HL-60 (cell line): ENCODE measurements around the gene NME5.

Source experiments
- GABPA ChIP-seq: IDR thresholded peaks from 2 replicates; pipeline ENCODE4 v1.6.1; 2012; ENCODE audit warnings: low read depth
- POLR2AphosphoS5 ChIP-seq: IDR thresholded peaks from 2 replicates; pipeline ENCODE4 v1.6.1; 2012; ENCODE audit warnings: low read depth
- SPI1 ChIP-seq: IDR thresholded peaks from 2 replicates; pipeline ENCODE4 v1.6.1; 2012; ENCODE audit warnings: low read depth, mild to moderate bottlenecking, borderline replicate concordance
- TF ChIP-seq, protein P1 (sequence below): IDR thresholded peaks from 2 replicates; pipeline ENCODE4 v1.6.1; 2012; ENCODE audit warnings: low read depth; ENCODE audit not compliant: insufficient replicate concordance
- TF ChIP-seq, protein P2 (sequence below): IDR thresholded peaks from one replicate; pipeline ENCODE4 v1.5.1; 2011; ENCODE audit warnings: low read length, control low read depth, inconsistent platforms; ENCODE audit not compliant: insufficient read depth

DNA sequence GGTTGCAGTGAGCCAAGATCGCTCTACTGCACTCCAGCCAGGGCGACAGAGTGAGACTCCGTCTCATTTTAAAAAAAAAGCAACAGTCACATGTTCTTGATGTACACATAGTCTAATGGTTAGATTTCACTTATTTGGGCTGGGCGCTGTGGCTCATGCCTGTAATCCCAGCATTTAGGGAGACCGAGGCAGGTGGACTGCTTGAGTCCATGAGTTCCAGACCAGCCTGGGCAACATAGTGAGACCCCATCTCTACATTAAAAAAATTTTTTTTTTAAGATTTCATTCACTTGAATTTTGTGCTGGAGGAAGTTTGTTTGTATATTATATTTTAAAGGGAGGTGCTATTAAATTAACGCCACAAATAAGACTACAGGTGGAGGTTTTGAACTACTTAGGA, 33.5 kb downstream of the NME5 start:
- TF ChIP-seq, protein P1, sequence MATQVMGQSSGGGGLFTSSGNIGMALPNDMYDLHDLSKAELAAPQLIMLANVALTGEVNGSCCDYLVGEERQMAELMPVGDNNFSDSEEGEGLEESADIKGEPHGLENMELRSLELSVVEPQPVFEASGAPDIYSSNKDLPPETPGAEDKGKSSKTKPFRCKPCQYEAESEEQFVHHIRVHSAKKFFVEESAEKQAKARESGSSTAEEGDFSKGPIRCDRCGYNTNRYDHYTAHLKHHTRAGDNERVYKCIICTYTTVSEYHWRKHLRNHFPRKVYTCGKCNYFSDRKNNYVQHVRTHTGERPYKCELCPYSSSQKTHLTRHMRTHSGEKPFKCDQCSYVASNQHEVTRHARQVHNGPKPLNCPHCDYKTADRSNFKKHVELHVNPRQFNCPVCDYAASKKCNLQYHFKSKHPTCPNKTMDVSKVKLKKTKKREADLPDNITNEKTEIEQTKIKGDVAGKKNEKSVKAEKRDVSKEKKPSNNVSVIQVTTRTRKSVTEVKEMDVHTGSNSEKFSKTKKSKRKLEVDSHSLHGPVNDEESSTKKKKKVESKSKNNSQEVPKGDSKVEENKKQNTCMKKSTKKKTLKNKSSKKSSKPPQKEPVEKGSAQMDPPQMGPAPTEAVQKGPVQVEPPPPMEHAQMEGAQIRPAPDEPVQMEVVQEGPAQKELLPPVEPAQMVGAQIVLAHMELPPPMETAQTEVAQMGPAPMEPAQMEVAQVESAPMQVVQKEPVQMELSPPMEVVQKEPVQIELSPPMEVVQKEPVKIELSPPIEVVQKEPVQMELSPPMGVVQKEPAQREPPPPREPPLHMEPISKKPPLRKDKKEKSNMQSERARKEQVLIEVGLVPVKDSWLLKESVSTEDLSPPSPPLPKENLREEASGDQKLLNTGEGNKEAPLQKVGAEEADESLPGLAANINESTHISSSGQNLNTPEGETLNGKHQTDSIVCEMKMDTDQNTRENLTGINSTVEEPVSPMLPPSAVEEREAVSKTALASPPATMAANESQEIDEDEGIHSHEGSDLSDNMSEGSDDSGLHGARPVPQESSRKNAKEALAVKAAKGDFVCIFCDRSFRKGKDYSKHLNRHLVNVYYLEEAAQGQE = no peak
- TF ChIP-seq, protein P2, sequence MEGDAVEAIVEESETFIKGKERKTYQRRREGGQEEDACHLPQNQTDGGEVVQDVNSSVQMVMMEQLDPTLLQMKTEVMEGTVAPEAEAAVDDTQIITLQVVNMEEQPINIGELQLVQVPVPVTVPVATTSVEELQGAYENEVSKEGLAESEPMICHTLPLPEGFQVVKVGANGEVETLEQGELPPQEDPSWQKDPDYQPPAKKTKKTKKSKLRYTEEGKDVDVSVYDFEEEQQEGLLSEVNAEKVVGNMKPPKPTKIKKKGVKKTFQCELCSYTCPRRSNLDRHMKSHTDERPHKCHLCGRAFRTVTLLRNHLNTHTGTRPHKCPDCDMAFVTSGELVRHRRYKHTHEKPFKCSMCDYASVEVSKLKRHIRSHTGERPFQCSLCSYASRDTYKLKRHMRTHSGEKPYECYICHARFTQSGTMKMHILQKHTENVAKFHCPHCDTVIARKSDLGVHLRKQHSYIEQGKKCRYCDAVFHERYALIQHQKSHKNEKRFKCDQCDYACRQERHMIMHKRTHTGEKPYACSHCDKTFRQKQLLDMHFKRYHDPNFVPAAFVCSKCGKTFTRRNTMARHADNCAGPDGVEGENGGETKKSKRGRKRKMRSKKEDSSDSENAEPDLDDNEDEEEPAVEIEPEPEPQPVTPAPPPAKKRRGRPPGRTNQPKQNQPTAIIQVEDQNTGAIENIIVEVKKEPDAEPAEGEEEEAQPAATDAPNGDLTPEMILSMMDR = no peak
- TF ChIP-seq POLR2AphosphoS5 (no peak), GABPA (no peak), SPI1 (no peak)
